ENCODE data around the gene POLR3B.
A peak's percentile ranks its signal among the peaks of the same experiment; 100 is the strongest.

POLR3B gene

GRCh38 chr12:106425061-106425702, 67.6 kb downstream of the POLR3B start:
- no peak overlapping the region for H3K4me3 ChIP-seq (ENCODE audit: low read depth, low read length)
- TF ChIP-seq CTCF (conservative IDR thresholded peaks at IDR 0.05; ENCODE audit: low read depth, low read length), result no peak
- DNase-seq (ENCODE audit: low read depth), result no peak

- no peak for DNase-seq (ENCODE audit: low read depth)
- no peak overlapping the region for H3K4me3 ChIP-seq (ENCODE audit: low read depth, low read length)
- TF ChIP-seq CTCF (conservative IDR thresholded peaks at IDR 0.05; ENCODE audit: low read depth, low read length), result no peak
Observed at GRCh38 chr12:106427917-106428316, 70.4 kb downstream of the POLR3B start.

- peak; percentile 84 for DNase-seq (ENCODE audit: low read depth)
- H3K4me3 ChIP-seq (ENCODE audit: low read depth, low read length), result no peak overlapping the region
- no peak for TF ChIP-seq CTCF (conservative IDR thresholded peaks at IDR 0.05; ENCODE audit: low read depth, low read length)
Observed at GRCh38 chr12:106428384-106428783, 70.8 kb downstream of the POLR3B start.

GRCh38 chr12:106429043-106429552, 71.5 kb downstream of the POLR3B start:
- TF ChIP-seq CTCF (conservative IDR thresholded peaks at IDR 0.05; ENCODE audit: low read depth, low read length), result no peak
- no peak for DNase-seq (ENCODE audit: low read depth)
- H3K4me3 ChIP-seq (ENCODE audit: low read depth, low read length), result no peak overlapping the region

- DNase-seq (ENCODE audit: low read depth), result peak; percentile 60
- TF ChIP-seq CTCF (conservative IDR thresholded peaks at IDR 0.05; ENCODE audit: low read depth, low read length), result no peak
Observed at GRCh38 chr12:106429636-106430035, 72.1 kb downstream of the POLR3B start.

GRCh38 chr12:106431839-106432411, 74.4 kb downstream of the POLR3B start:
- no peak for DNase-seq (ENCODE audit: low read depth)
- no peak for TF ChIP-seq CTCF (conservative IDR thresholded peaks at IDR 0.05; ENCODE audit: low read depth, low read length)
- H3K4me3 ChIP-seq (ENCODE audit: low read depth, low read length), result no peak overlapping the region

More at GRCh38 chr12:106429636-106430035, 72.1 kb downstream of the POLR3B start:
- H3K4me3 ChIP-seq (ENCODE audit: low read depth, low read length), result no peak overlapping the region

GRCh38 chr12:106433055-106433454, 75.5 kb downstream of the POLR3B start:
- no peak for DNase-seq (ENCODE audit: low read depth)
- no peak for TF ChIP-seq CTCF (conservative IDR thresholded peaks at IDR 0.05; ENCODE audit: low read depth, low read length)
- H3K4me3 ChIP-seq (ENCODE audit: low read depth, low read length), result no peak overlapping the region
